Activated naive CD4-positive, alpha-beta T cell treated with anti-CD3 and anti-CD28 coated beads for 36 hours (primary cell): ENCODE results near the gene BTBD9. TPM values are rescaled to one million over a fixed set of nuclear protein-coding genes. Genes with fewer than 3 reads are reported as not detected.

Source experiments
- CTCF ChIA-PET: fragments of 350-600 bp; sonication (Branson Sonifier 250); formaldehyde crosslinking; loops from one replicate; lab custom pipeline; 2021; ENCODE audit warnings: antibody characterized with exemption; lab: Charles Lee
- DNase-seq: peaks from one replicate; pipeline ENCODE4 v3.0.0-alpha.2; 2020
- H3K27ac Mint-ChIP-seq: one replicate; pipeline ENCODE4 v1.8.0; 2021; ENCODE audit warnings: mild to moderate bottlenecking, mixed read lengths
- H3K27me3 Mint-ChIP-seq: one replicate; pipeline ENCODE4 v1.8.0; 2021; ENCODE audit warnings: low read depth, mixed read lengths
- H3K36me3 Mint-ChIP-seq: one replicate; pipeline ENCODE4 v1.8.0; 2021; ENCODE audit warnings: low read depth, mixed read lengths
- H3K4me1 Mint-ChIP-seq: one replicate; pipeline ENCODE4 v1.8.0; 2021; ENCODE audit warnings: low read depth, mixed read lengths
- H3K4me3 Mint-ChIP-seq: one replicate; pipeline ENCODE4 v1.8.0; 2021; ENCODE audit warnings: mild to moderate bottlenecking, moderate library complexity, mixed read lengths
- H3K9me3 Mint-ChIP-seq: one replicate; pipeline ENCODE4 v1.8.0; 2021; ENCODE audit warnings: mixed read lengths
- intact Hi-C: fragments of 100-400 bp; cut with micrococcal nuclease; formaldehyde crosslinking; loops from one replicate; pipeline ENCODE4 v1.15.1; 2023
- total RNA-seq, 2 experiments: library from RNA; stranded (reverse); gene quantifications; one replicate each; pipeline ENCODE4 v1.2.3, GENCODE V29; 2021

BTBD9 gene
- total RNA-seq, 2 experiments from 2014 or later: 9.5 to 11.1 TPM

- DNase-seq: no peak
- CTCF ChIA-PET: interaction anchor here (0.8 to 0.9 kb wide), 2 partner anchors 9 to 27 kb away, joined by 3 to 4 read pairs; no protein-coding TSS in a partner anchor
- H3K27ac Mint-ChIP-seq: no peak overlapping the region
- peaks cover 2% of the 10 kb centered on the region for H3K4me1 Mint-ChIP-seq
- intact Hi-C loops: no loop called here
- no peak overlapping the region for H3K4me3 Mint-ChIP-seq
- H3K27me3 Mint-ChIP-seq: no peaks in the 10 kb centered on the region
- H3K36me3 Mint-ChIP-seq: no peaks in the 10 kb centered on the region
- no peaks in the 10 kb centered on the region for H3K9me3 Mint-ChIP-seq
These were observed 130.0 kb downstream of the BTBD9 start for GRCh38 chr6:38509713-38510112.

GRCh38 chr6:38508894-38509293, 130.8 kb downstream of the BTBD9 start:
- intact Hi-C loops: no loop called here
- CTCF ChIA-PET: interaction anchor here (0.8 kb wide), 1 partner anchor 27 kb away, joined by 3 read pairs; no protein-coding TSS in a partner anchor
- H3K9me3 Mint-ChIP-seq: no peaks in the 10 kb centered on the region

GRCh38 chr6:38508286-38508685, 131.4 kb downstream of the BTBD9 start:
- Mint-ChIP-seq H3K9me3 (no peaks in the 10 kb centered on the region), H3K27me3 (no peaks in the 10 kb centered on the region), H3K36me3 (no peaks in the 10 kb centered on the region), H3K27ac (no peak overlapping the region), H3K4me1 (peaks cover 2% of the 10 kb centered on the region), H3K4me3 (no peak overlapping the region)
- no peak for DNase-seq
- CTCF ChIA-PET: no interaction called here
- intact Hi-C loops: no loop called here

More at GRCh38 chr6:38508894-38509293, 130.8 kb downstream of the BTBD9 start:
- H3K27ac Mint-ChIP-seq: no peak overlapping the region
- H3K4me3 Mint-ChIP-seq: no peak overlapping the region
- peaks cover 2% of the 10 kb centered on the region for H3K4me1 Mint-ChIP-seq
- DNase-seq: no peak
- no peaks in the 10 kb centered on the region for H3K27me3 Mint-ChIP-seq
- H3K36me3 Mint-ChIP-seq: no peaks in the 10 kb centered on the region

- no peaks in the 10 kb centered on the region for H3K27me3 Mint-ChIP-seq
- peaks cover 2% of the 10 kb centered on the region for H3K4me1 Mint-ChIP-seq
- H3K27ac Mint-ChIP-seq: no peak overlapping the region
- CTCF ChIA-PET: interaction anchor here (1.0 to 1.5 kb wide), 2 partner anchors 13 to 60 kb away, joined by 3 to 5 read pairs; no protein-coding TSS in a partner anchor
- no peak for DNase-seq
- no peaks in the 10 kb centered on the region for H3K9me3 Mint-ChIP-seq
- H3K4me3 Mint-ChIP-seq: no peak overlapping the region
- no peaks in the 10 kb centered on the region for H3K36me3 Mint-ChIP-seq
- intact Hi-C loops: no loop called here
These were observed 132.6 kb downstream of the BTBD9 start for GRCh38 chr6:38507173-38507572.

GRCh38 chr6:38505826-38506225, 133.9 kb downstream of the BTBD9 start:
- H3K27me3 Mint-ChIP-seq: no peaks in the 10 kb centered on the region
- CTCF ChIA-PET: no interaction called here
- intact Hi-C loops: no loop called here

GRCh38 chr6:38504996-38505395, 134.7 kb downstream of the BTBD9 start:
- Mint-ChIP-seq H3K4me1 (peaks cover 1% of the 10 kb centered on the region), H3K36me3 (no peaks in the 10 kb centered on the region), H3K27me3 (no peaks in the 10 kb centered on the region), H3K4me3 (no peak overlapping the region), H3K9me3 (no peaks in the 10 kb centered on the region), H3K27ac (no peak overlapping the region)
- CTCF ChIA-PET: no interaction called here
- intact Hi-C loops: no loop called here
- DNase-seq: no peak

More at GRCh38 chr6:38505826-38506225, 133.9 kb downstream of the BTBD9 start:
- Mint-ChIP-seq H3K27ac (no peak overlapping the region), H3K4me3 (no peak overlapping the region), H3K4me1 (peaks cover 2% of the 10 kb centered on the region), H3K9me3 (no peaks in the 10 kb centered on the region), H3K36me3 (no peaks in the 10 kb centered on the region)
- DNase-seq: no peak

GRCh38 chr6:38503960-38504682, 135.6 kb downstream of the BTBD9 start:
- intact Hi-C loops: no loop called here
- CTCF ChIA-PET: interaction anchor here (1.2 to 1.8 kb wide), 2 partner anchors 10 to 67 kb away, joined by 4 to 8 read pairs; no protein-coding TSS in a partner anchor
- Mint-ChIP-seq H3K27me3 (no peaks in the 10 kb centered on the region), H3K9me3 (no peaks in the 10 kb centered on the region), H3K27ac (no peak overlapping the region), H3K36me3 (no peaks in the 10 kb centered on the region), H3K4me1 (no peaks in the 10 kb centered on the region), H3K4me3 (no peak overlapping the region)
- DNase-seq: no peak

- Mint-ChIP-seq H3K4me1 (no peaks in the 10 kb centered on the region), H3K27ac (no peak overlapping the region), H3K4me3 (no peak overlapping the region), H3K36me3 (no peaks in the 10 kb centered on the region), H3K27me3 (no peaks in the 10 kb centered on the region), H3K9me3 (no peaks in the 10 kb centered on the region)
- CTCF ChIA-PET: interaction anchor here (0.6 to 1.8 kb wide), 3 partner anchors 9 to 68 kb away, joined by 4 to 8 read pairs (median 4); no protein-coding TSS in a partner anchor
- intact Hi-C loops: no loop called here
- no peak for DNase-seq
These were observed 136.5 kb downstream of the BTBD9 start for GRCh38 chr6:38503032-38503773.

- Mint-ChIP-seq H3K9me3 (no peaks in the 10 kb centered on the region), H3K27me3 (no peaks in the 10 kb centered on the region), H3K36me3 (no peaks in the 10 kb centered on the region), H3K4me3 (no peak overlapping the region), H3K27ac (no peak overlapping the region), H3K4me1 (no peaks in the 10 kb centered on the region)
- DNase-seq: no peak
- CTCF ChIA-PET: interaction anchor here (1.8 kb wide), 1 partner anchor 8 kb away, joined by 8 read pairs; no protein-coding TSS in a partner anchor
- intact Hi-C loops: no loop called here
These were observed 137.3 kb downstream of the BTBD9 start for GRCh38 chr6:38502423-38502822.

GRCh38 chr6:38501931-38502330, 137.8 kb downstream of the BTBD9 start:
- intact Hi-C loops: no loop called here
- H3K27ac Mint-ChIP-seq: no peak overlapping the region
- no peaks in the 10 kb centered on the region for H3K9me3 Mint-ChIP-seq
- no peak overlapping the region for H3K4me3 Mint-ChIP-seq
- no peaks in the 10 kb centered on the region for H3K36me3 Mint-ChIP-seq
- H3K27me3 Mint-ChIP-seq: no peaks in the 10 kb centered on the region
- CTCF ChIA-PET: interaction anchor here (1.8 kb wide), 1 partner anchor 8 kb away, joined by 8 read pairs; no protein-coding TSS in a partner anchor
- no peak for DNase-seq
- no peaks in the 10 kb centered on the region for H3K4me1 Mint-ChIP-seq

GRCh38 chr6:38499529-38500096, 140.1 kb downstream of the BTBD9 start:
- intact Hi-C loops: no loop called here

GRCh38 chr6:38498805-38499445, 140.8 kb downstream of the BTBD9 start:
- no peaks in the 10 kb centered on the region for H3K9me3 Mint-ChIP-seq
- peaks cover 8% of the 10 kb centered on the region for H3K4me1 Mint-ChIP-seq
- no peak for DNase-seq
- no peak overlapping the region for H3K4me3 Mint-ChIP-seq
- intact Hi-C loops: no loop called here
- H3K27me3 Mint-ChIP-seq: no peaks in the 10 kb centered on the region
- no peak overlapping the region for H3K27ac Mint-ChIP-seq
- CTCF ChIA-PET: no interaction called here
- H3K36me3 Mint-ChIP-seq: no peaks in the 10 kb centered on the region

More at GRCh38 chr6:38499529-38500096, 140.1 kb downstream of the BTBD9 start:
- no peak overlapping the region for H3K27ac Mint-ChIP-seq
- no peaks in the 10 kb centered on the region for H3K27me3 Mint-ChIP-seq
- H3K9me3 Mint-ChIP-seq: no peaks in the 10 kb centered on the region
- no peaks in the 10 kb centered on the region for H3K36me3 Mint-ChIP-seq
- peaks cover 6% of the 10 kb centered on the region for H3K4me1 Mint-ChIP-seq
- CTCF ChIA-PET: no interaction called here
- H3K4me3 Mint-ChIP-seq: no peak overlapping the region
- DNase-seq: no peak
